HL-60/S4 treated with phorbol 12-myristate 13-acetate at 8.2 ng/mL for 4 days and 3 days (cell line): Measurements from ENCODE around the gene SRD5A1.

Experiments used
- in situ Hi-C: fragments of 300-500 bp; cut with MboI; formaldehyde crosslinking; loops from 2 replicates; pipeline ENCODE4 v1.15.0; 2022; ENCODE audit warnings: low sequenced_read_pairs

The SRD5A1 gene

GRCh38 chr5:6710551-6711318, 77.5 kb downstream of the SRD5A1 start:
- in situ Hi-C loops: no loop called here

GRCh38 chr5:6711409-6712141, 78.3 kb downstream of the SRD5A1 start:
- in situ Hi-C loops: no loop called here

- in situ Hi-C loops: no loop called here
Observed at GRCh38 chr5:6712142-6712576, 78.9 kb downstream of the SRD5A1 start.

GRCh38 chr5:6712577-6713273, 79.5 kb downstream of the SRD5A1 start:
- in situ Hi-C loops: no loop called here

- in situ Hi-C loops: no loop called here
Observed at GRCh38 chr5:6713274-6714225, 80.3 kb downstream of the SRD5A1 start, which contains the start of gene TENT4A. Gene TENT4A, plus strand, starts transcription at chr5:6713432. Its CDS starts 552 bp downstream, at chr5:6713984.

GRCh38 chr5:6714226-6715041, 81.2 kb downstream of the SRD5A1 start:
- in situ Hi-C loops: no loop called here

GRCh38 chr5:6715271-6715670, 82.0 kb downstream of the SRD5A1 start:
- in situ Hi-C loops: no loop called here

GRCh38 chr5:6715758-6716628, 82.8 kb downstream of the SRD5A1 start:
- in situ Hi-C loops: no loop called here

GRCh38 chr5:6716629-6717149, 83.4 kb downstream of the SRD5A1 start:
- in situ Hi-C loops: no loop called here

- in situ Hi-C loops: no loop called here
Observed at GRCh38 chr5:6717247-6717646, 84.0 kb downstream of the SRD5A1 start.

GRCh38 chr5:6717687-6718086, 84.4 kb downstream of the SRD5A1 start:
- in situ Hi-C loops: no loop called here

- in situ Hi-C loops: no loop called here
Observed at GRCh38 chr5:6718161-6718681, 85.0 kb downstream of the SRD5A1 start.

- in situ Hi-C loops: no loop called here
Observed at GRCh38 chr5:6718718-6719117, 85.5 kb downstream of the SRD5A1 start.

GRCh38 chr5:6719417-6719816, 86.2 kb downstream of the SRD5A1 start:
- in situ Hi-C loops: no loop called here

- in situ Hi-C loops: no loop called here
Observed at GRCh38 chr5:6719896-6720560, 86.8 kb downstream of the SRD5A1 start.

GRCh38 chr5:6720561-6720921, 87.3 kb downstream of the SRD5A1 start:
- in situ Hi-C loops: no loop called here

- in situ Hi-C loops: no loop called here
Observed at GRCh38 chr5:6721442-6721841, 88.2 kb downstream of the SRD5A1 start.

- in situ Hi-C loops: no loop called here
Observed at GRCh38 chr5:6722015-6722414, 88.8 kb downstream of the SRD5A1 start.
